ENCODE results near the gene CSNK1G1. TPM values are rescaled to one million over a fixed set of nuclear protein-coding genes. Genes with fewer than 3 reads are reported as not detected.

Gene CSNK1G1
- polyA plus RNA-seq, 2 of the 4 experiments (the other 2 are of a cell fraction), result 11.0 to 36.3 TPM

- DNase-seq (ENCODE audit: low read depth in 1 of 2, low spot score in 1 of 2), result no peak
- 90% methylated on average over 7 of the region's 8 CpGs for WGBS (ENCODE audit: missing lambda C conversion rate)
- CTCF ChIA-PET, result interaction anchor here (1.2 to 4.2 kb wide), 4 partner anchors 9 to 22 kb away, joined by 3 to 20 read pairs (median 5); no protein-coding TSS in a partner anchor
- TF ChIP-seq ZFP36 (IDR thresholded peaks at IDR 0.05; ENCODE audit: borderline replicate concordance, partially characterized antibody) (no peak), KDM5A (IDR thresholded peaks at IDR 0.05) (no peak), RAD21 (conservative IDR thresholded peaks at IDR 0.05 in 1 of 2, IDR thresholded peaks at IDR 0.05 in 1 of 2) (no peak), EHMT2 (IDR thresholded peaks at IDR 0.05; ENCODE audit: low read depth) (no peak), RARB (CRISPR knock-in tag; IDR thresholded peaks at IDR 0.05) (no peak), GATA3 (IDR thresholded peaks at IDR 0.05; ENCODE audit: borderline replicate concordance) (no peak), EHF (CRISPR knock-in tag; IDR thresholded peaks at IDR 0.05) (no peak), HOXB5 (CRISPR knock-in tag; IDR thresholded peaks at IDR 0.05) (no peak), MAX (IDR thresholded peaks at IDR 0.05) (no peak), MAZ (IDR thresholded peaks at IDR 0.05; ENCODE audit: borderline replicate concordance, low read depth, low read length) (no peak), NFE2L2 (conservative IDR thresholded peaks at IDR 0.05; ENCODE audit: low read length) (no peak)
- Histone ChIP-seq H3K4me3 (no peak overlapping the region), H3K4me2 (no peak overlapping the region), H3K4me1 (no peaks in the 10 kb centered on the region), H3K9me3 (no peaks in the 10 kb centered on the region), H3K27ac (no peak overlapping the region)
- POLR2A ChIA-PET, result no interaction called here
- no peak for FAIRE-seq
- peak; percentile 49 to 66; a peak in 5 of 6 replicates for ATAC-seq
These were observed 218.6 kb downstream of the CSNK1G1 start for GRCh38 chr15:64137226-64137833.

DNA sequence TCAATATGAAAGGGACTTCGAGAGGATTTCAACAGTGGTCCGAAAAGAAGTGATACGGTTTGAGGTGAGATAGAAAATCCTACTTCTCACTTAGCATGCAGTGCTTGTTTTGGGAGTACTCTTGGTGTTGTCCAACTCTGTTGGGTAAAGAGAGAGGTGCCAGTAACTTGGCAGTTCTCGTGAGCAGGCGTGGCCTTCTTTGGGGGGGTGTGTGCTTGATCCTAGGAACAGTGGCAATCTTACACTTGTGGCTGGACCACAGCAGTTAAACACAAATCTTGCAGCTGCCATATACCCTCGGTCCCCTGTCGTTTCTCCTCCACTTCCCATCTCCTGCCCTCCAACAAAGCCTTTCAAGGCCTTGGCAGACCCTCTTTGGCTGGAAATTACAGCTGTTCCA, 219.6 kb downstream of the CSNK1G1 start:
- no peak for ATAC-seq
- FAIRE-seq, result no peak
- Histone ChIP-seq H3K4me1 (no peaks in the 10 kb centered on the region), H3K27ac (no peak overlapping the region), H3K4me3 (no peak overlapping the region), H3K9me3 (no peaks in the 10 kb centered on the region), H3K4me2 (no peak overlapping the region)
- WGBS (ENCODE audit: missing lambda C conversion rate), result 92% methylated on average over 7 of the region's 7 CpGs
- ChIA-PET CTCF (interaction anchor here (0.6 to 4.2 kb wide), 5 partner anchors 13 to 643 kb away, joined by 3 to 20 read pairs (median 3); no protein-coding TSS in a partner anchor), POLR2A (no interaction called here)
- no peak for TF ChIP-seq SREBF2 (IDR thresholded peaks at IDR 0.05)
- no peak for TF ChIP-seq GATA3 (IDR thresholded peaks at IDR 0.05; ENCODE audit: borderline replicate concordance)
- no peak for TF ChIP-seq TP53 (CRISPR knock-in tag; IDR thresholded peaks at IDR 0.05)
- no peak for TF ChIP-seq ZFP36 (IDR thresholded peaks at IDR 0.05; ENCODE audit: borderline replicate concordance, partially characterized antibody)
- TF ChIP-seq, protein P1, sequence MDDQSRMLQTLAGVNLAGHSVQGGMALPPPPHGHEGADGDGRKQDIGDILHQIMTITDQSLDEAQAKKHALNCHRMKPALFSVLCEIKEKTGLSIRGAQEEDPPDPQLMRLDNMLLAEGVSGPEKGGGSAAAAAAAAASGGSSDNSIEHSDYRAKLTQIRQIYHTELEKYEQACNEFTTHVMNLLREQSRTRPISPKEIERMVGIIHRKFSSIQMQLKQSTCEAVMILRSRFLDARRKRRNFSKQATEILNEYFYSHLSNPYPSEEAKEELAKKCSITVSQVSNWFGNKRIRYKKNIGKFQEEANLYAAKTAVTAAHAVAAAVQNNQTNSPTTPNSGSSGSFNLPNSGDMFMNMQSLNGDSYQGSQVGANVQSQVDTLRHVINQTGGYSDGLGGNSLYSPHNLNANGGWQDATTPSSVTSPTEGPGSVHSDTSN (IDR thresholded peaks at IDR 0.05), result no peak
- TF ChIP-seq, protein P2, sequence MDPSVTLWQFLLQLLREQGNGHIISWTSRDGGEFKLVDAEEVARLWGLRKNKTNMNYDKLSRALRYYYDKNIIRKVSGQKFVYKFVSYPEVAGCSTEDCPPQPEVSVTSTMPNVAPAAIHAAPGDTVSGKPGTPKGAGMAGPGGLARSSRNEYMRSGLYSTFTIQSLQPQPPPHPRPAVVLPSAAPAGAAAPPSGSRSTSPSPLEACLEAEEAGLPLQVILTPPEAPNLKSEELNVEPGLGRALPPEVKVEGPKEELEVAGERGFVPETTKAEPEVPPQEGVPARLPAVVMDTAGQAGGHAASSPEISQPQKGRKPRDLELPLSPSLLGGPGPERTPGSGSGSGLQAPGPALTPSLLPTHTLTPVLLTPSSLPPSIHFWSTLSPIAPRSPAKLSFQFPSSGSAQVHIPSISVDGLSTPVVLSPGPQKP (IDR thresholded peaks at IDR 0.05; ENCODE audit: low read depth, low read length), result no peak
- no peak for TF ChIP-seq MAZ (IDR thresholded peaks at IDR 0.05; ENCODE audit: borderline replicate concordance, low read depth, low read length)
- TF ChIP-seq FOSB (CRISPR knock-in tag; IDR thresholded peaks at IDR 0.05), result no peak
- no peak for TF ChIP-seq FOXS1 (CRISPR knock-in tag; IDR thresholded peaks at IDR 0.05)
- TF ChIP-seq ZSCAN20 (CRISPR knock-in tag; IDR thresholded peaks at IDR 0.05), result no peak
- no peak for TF ChIP-seq SMC3 (IDR thresholded peaks at IDR 0.05)
- no peak for DNase-seq (ENCODE audit: low read depth in 1 of 2, low spot score in 1 of 2)

DNA sequence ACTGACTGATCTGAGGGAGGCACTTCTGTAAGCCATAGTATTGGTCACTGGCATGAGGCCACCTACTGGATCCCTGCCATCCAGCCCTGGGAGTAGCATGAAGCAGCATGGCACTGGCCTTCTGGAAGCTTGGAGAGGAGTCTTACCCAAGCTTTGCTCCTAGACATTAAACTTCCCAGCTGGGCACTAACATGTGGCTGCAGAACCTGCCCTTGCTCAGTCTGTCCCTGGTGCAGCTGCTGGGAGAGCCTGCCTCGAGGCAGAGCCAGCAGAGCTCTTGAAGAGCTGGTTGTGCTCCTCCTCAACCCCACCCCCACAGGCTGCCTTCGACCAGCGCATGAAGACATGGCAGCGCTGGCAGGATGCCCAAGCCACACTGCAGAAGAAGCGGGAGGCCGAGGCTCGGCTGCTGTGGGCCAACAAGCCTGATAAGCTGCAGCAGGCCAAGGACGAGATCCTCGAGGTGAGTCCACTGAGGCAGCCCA, 221.6 kb downstream of the CSNK1G1 start:
- ChIA-PET POLR2A (no interaction called here), CTCF (interaction anchor here (0.9 to 6.0 kb wide), 9 partner anchors 10 to 525 kb away, joined by 3 to 21 read pairs (median 6); partner anchors contain the start of gene SNX1)
- no peak overlapping the region for H3K27ac ChIP-seq
- 94% methylated on average over 6 of the region's 9 CpGs for WGBS (ENCODE audit: missing lambda C conversion rate)
- TF ChIP-seq, protein P3, sequence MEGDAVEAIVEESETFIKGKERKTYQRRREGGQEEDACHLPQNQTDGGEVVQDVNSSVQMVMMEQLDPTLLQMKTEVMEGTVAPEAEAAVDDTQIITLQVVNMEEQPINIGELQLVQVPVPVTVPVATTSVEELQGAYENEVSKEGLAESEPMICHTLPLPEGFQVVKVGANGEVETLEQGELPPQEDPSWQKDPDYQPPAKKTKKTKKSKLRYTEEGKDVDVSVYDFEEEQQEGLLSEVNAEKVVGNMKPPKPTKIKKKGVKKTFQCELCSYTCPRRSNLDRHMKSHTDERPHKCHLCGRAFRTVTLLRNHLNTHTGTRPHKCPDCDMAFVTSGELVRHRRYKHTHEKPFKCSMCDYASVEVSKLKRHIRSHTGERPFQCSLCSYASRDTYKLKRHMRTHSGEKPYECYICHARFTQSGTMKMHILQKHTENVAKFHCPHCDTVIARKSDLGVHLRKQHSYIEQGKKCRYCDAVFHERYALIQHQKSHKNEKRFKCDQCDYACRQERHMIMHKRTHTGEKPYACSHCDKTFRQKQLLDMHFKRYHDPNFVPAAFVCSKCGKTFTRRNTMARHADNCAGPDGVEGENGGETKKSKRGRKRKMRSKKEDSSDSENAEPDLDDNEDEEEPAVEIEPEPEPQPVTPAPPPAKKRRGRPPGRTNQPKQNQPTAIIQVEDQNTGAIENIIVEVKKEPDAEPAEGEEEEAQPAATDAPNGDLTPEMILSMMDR (IDR thresholded peaks at IDR 0.05), result no peak
- TF ChIP-seq, protein P1 (IDR thresholded peaks at IDR 0.05), result no peak
- TF ChIP-seq MYC (IDR thresholded peaks at IDR 0.05; ENCODE audit: borderline replicate concordance, low read length) (no peak), NPAS2 (CRISPR knock-in tag; IDR thresholded peaks at IDR 0.05; ENCODE audit: borderline replicate concordance) (no peak), SMC3 (IDR thresholded peaks at IDR 0.05) (no peak), TP53 (CRISPR knock-in tag; IDR thresholded peaks at IDR 0.05) (no peak), TFCP2L1 (CRISPR knock-in tag; IDR thresholded peaks at IDR 0.05) (no peak), CHD4 (IDR thresholded peaks at IDR 0.05; ENCODE audit: borderline replicate concordance) (no peak), FOSB (CRISPR knock-in tag; IDR thresholded peaks at IDR 0.05) (no peak), ZFP36 (IDR thresholded peaks at IDR 0.05; ENCODE audit: borderline replicate concordance, partially characterized antibody) (no peak), HDAC2 (IDR thresholded peaks at IDR 0.05) (no peak), EP300 (IDR thresholded peaks at IDR 0.05) (no peak), JUNB (IDR thresholded peaks at IDR 0.05) (no peak)
- TF ChIP-seq, protein P4, sequence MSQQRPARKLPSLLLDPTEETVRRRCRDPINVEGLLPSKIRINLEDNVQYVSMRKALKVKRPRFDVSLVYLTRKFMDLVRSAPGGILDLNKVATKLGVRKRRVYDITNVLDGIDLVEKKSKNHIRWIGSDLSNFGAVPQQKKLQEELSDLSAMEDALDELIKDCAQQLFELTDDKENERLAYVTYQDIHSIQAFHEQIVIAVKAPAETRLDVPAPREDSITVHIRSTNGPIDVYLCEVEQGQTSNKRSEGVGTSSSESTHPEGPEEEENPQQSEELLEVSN (IDR thresholded peaks at IDR 0.05; ENCODE audit: borderline replicate concordance, low read depth), result no peak
- FAIRE-seq, result no peak
- no peaks in the 10 kb centered on the region for H3K9me3 ChIP-seq
- ATAC-seq, result no peak
- DNase-seq (ENCODE audit: low read depth in 1 of 2, low spot score in 1 of 2), result no peak
- H3K4me2 ChIP-seq, result no peak overlapping the region
- no peak overlapping the region for H3K4me3 ChIP-seq
- no peaks in the 10 kb centered on the region for H3K4me1 ChIP-seq

Data from A549 (cell line).